ENCODE data around the gene BRME1. TPM values are rescaled to one million over a fixed set of nuclear protein-coding genes. Genes with fewer than 3 reads are reported as not detected.

Gene BRME1
- polyA plus RNA-seq, 1 donor (not counting 4 experiments of a cell fraction or from before 2014, with no cell fraction given), result 0.22 TPM

DNA sequence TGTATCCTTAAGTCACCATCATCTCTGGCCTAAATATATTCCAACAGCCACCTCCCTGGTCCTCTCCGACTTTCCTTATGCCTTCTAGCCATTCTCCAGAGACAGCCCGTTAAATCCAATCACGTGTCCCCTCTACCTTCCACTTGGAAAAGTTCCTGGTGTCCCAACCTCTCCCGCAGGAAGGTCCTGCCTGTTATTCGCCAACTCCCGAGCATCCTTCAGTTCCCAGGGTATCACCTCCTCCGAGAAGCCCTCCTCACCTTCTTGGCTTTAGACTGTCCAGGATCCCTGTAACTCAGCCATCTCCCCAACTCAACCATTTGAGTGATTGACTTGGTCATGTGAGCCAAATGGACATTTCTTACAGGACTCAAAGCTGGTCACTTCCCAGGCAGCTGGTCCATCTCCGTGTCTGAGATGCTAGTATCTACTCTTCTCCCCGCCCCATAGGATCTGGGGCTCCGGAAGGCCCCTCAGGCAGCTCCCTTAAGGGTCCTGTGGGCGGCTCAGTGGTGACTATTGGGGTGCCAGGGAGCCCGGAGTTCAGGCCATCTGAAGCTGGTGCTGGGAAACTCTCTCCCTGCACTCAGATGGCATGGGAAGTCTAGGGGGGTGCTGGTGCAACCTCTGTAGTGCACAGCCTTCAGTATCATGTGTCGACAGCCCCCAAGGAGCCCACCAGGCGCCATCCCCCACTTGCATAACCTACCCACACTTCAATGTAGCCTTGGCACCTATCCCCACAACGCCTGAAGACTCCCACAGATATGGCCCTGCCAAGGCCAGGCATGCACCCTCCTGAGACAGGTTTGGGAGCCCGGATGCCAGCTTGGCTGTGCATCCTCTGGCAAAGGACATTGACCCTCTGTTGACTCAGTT lies 56.9 kb downstream of the BRME1 start:
- no peak overlapping the region for H3K4me2 ChIP-seq (ENCODE audit: control insufficient read depth, extremely low read depth, insufficient read depth, low read depth, low read length)
- H3K79me2 ChIP-seq (ENCODE audit: control insufficient read depth, insufficient read depth, low read length), result no peaks in the 10 kb centered on the region
- dilution Hi-C loops (cut with MboI; ENCODE audit: extremely low pct_ligation_motif_present, low sequenced_read_pairs), result no loop called here
- no peaks in the 10 kb centered on the region for H4K20me1 ChIP-seq (ENCODE audit: control insufficient read depth, extremely low read depth, insufficient read depth, low read length)
- no peak overlapping the region for H2AFZ ChIP-seq (ENCODE audit: control insufficient read depth, low read length)
- H3K4me3 ChIP-seq (ENCODE audit: control insufficient read depth in 2 of 3, extremely low read depth in 1 of 3, insufficient read depth in 2 of 3, low read depth in 1 of 3, low read length in 3 of 3), result no peak overlapping the region
- peaks cover 58% of the 10 kb centered on the region for H3K4me1 ChIP-seq (ENCODE audit: control insufficient read depth, extremely low read depth, insufficient read depth, low read length)
- DNase-seq (ENCODE audit: low read depth, low spot score) (no peak), FAIRE-seq (no peak)
- no peaks in the 10 kb centered on the region for H3K27me3 ChIP-seq (ENCODE audit: control insufficient read depth, extremely low read depth, insufficient read depth, low read length)
- peak overlapping the region; percentile 35 for H3K9ac ChIP-seq (ENCODE audit: control insufficient read depth, extremely low read depth, insufficient read depth, low read length)
- peak overlapping the region; percentile 55 for H3K27ac ChIP-seq (ENCODE audit: control insufficient read depth, insufficient read depth, low read length)
- no peak for TF ChIP-seq EZH2 (IDR thresholded peaks at IDR 0.05; ENCODE audit: low read length)
- TF ChIP-seq, protein P1, sequence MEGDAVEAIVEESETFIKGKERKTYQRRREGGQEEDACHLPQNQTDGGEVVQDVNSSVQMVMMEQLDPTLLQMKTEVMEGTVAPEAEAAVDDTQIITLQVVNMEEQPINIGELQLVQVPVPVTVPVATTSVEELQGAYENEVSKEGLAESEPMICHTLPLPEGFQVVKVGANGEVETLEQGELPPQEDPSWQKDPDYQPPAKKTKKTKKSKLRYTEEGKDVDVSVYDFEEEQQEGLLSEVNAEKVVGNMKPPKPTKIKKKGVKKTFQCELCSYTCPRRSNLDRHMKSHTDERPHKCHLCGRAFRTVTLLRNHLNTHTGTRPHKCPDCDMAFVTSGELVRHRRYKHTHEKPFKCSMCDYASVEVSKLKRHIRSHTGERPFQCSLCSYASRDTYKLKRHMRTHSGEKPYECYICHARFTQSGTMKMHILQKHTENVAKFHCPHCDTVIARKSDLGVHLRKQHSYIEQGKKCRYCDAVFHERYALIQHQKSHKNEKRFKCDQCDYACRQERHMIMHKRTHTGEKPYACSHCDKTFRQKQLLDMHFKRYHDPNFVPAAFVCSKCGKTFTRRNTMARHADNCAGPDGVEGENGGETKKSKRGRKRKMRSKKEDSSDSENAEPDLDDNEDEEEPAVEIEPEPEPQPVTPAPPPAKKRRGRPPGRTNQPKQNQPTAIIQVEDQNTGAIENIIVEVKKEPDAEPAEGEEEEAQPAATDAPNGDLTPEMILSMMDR (optimal IDR thresholded peaks at IDR 0.05 in 1 of 3, IDR thresholded peaks at IDR 0.05 in 1 of 3, conservative IDR thresholded peaks at IDR 0.05 in 1 of 3; ENCODE audit: extremely low read depth in 1 of 3, insufficient read depth in 2 of 3, low read length in 3 of 3), result no peak
- no peaks in the 10 kb centered on the region for H3K36me3 ChIP-seq (ENCODE audit: control insufficient read depth in 2 of 2, extremely low read depth in 1 of 2, insufficient read depth in 2 of 2, low read length in 2 of 2)
- H3K9me1 ChIP-seq (ENCODE audit: control insufficient read depth, extremely low read depth, insufficient read depth, low read length), result no peaks in the 10 kb centered on the region
- H3K9me3 ChIP-seq (ENCODE audit: control insufficient read depth, low read depth, low read length), result no peaks in the 10 kb centered on the region

DNA sequence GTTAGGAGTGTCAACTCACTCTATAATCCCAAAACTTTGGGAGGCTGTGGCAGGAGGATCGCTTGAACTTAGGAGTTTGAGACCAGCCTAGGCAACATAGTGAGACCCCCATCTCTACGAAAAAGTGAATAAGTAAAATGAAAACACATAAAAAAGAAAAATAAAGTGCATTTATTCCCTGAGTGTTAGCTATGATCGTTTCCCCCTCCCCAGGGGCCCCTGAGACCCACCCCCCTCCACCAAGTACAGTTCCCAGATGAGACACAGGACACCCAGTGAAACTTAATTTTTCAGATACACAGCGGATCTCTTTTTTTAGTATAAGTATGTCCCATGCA lies 57.6 kb downstream of the BRME1 start:
- TF ChIP-seq, protein P1 (optimal IDR thresholded peaks at IDR 0.05 in 1 of 3, IDR thresholded peaks at IDR 0.05 in 1 of 3, conservative IDR thresholded peaks at IDR 0.05 in 1 of 3; ENCODE audit: extremely low read depth in 1 of 3, insufficient read depth in 2 of 3, low read length in 3 of 3), result no peak
- no peak for TF ChIP-seq EZH2 (IDR thresholded peaks at IDR 0.05; ENCODE audit: low read length)
- Histone ChIP-seq H3K9ac (ENCODE audit: control insufficient read depth, extremely low read depth, insufficient read depth, low read length) (peak overlapping the region; percentile 96), H3K4me2 (ENCODE audit: control insufficient read depth, extremely low read depth, insufficient read depth, low read depth, low read length) (no peak overlapping the region), H3K79me2 (ENCODE audit: control insufficient read depth, insufficient read depth, low read length) (no peaks in the 10 kb centered on the region), H3K4me1 (ENCODE audit: control insufficient read depth, extremely low read depth, insufficient read depth, low read length) (peaks cover 63% of the 10 kb centered on the region), H3K4me3 (ENCODE audit: control insufficient read depth in 2 of 3, extremely low read depth in 1 of 3, insufficient read depth in 2 of 3, low read depth in 1 of 3, low read length in 3 of 3) (no peak overlapping the region), H2AFZ (ENCODE audit: control insufficient read depth, low read length) (no peak overlapping the region), H3K27ac (ENCODE audit: control insufficient read depth, insufficient read depth, low read length) (peak overlapping the region; percentile 100), H3K9me1 (ENCODE audit: control insufficient read depth, extremely low read depth, insufficient read depth, low read length) (no peaks in the 10 kb centered on the region), H3K36me3 (ENCODE audit: control insufficient read depth in 2 of 2, extremely low read depth in 1 of 2, insufficient read depth in 2 of 2, low read length in 2 of 2) (no peaks in the 10 kb centered on the region), H4K20me1 (ENCODE audit: control insufficient read depth, extremely low read depth, insufficient read depth, low read length) (no peaks in the 10 kb centered on the region), H3K27me3 (ENCODE audit: control insufficient read depth, extremely low read depth, insufficient read depth, low read length) (no peaks in the 10 kb centered on the region), H3K9me3 (ENCODE audit: control insufficient read depth, low read depth, low read length) (no peaks in the 10 kb centered on the region)
- DNase-seq (ENCODE audit: low read depth, low spot score) (no peak), FAIRE-seq (no peak)
- dilution Hi-C loops (cut with MboI; ENCODE audit: extremely low pct_ligation_motif_present, low sequenced_read_pairs), result no loop called here
